ENCODE measurements around the gene H6PD.

The H6PD gene

GRCh38 chr1:9316512-9316911 lies 81.9 kb downstream of the H6PD start:
- TF ChIP-seq CTCF (IDR thresholded peaks at IDR 0.05) = no peak

GRCh38 chr1:9317072-9317471 lies 82.5 kb downstream of the H6PD start:
- no peak for TF ChIP-seq CTCF (IDR thresholded peaks at IDR 0.05)

- no peak for TF ChIP-seq CTCF (IDR thresholded peaks at IDR 0.05)
These were observed 83.2 kb downstream of the H6PD start for GRCh38 chr1:9317591-9318417.

- TF ChIP-seq CTCF (IDR thresholded peaks at IDR 0.05) = no peak
These were observed 84.7 kb downstream of the H6PD start for GRCh38 chr1:9319208-9319788.

- TF ChIP-seq CTCF (IDR thresholded peaks at IDR 0.05) = no peak
These were observed 85.4 kb downstream of the H6PD start for GRCh38 chr1:9319789-9320519.
